GM18951 (cell line): ENCODE data around the gene SERPINB1.
"Not testable (repeated sequence)": the region's sequence is repeated elsewhere in the genome, so short reads cannot be mapped to it uniquely, and the experiment has no call there.

Source experiments
- POLR2A ChIP-seq: IDR thresholded peaks from 4 replicates; pipeline ENCODE4 v1.6.1; 2011; ENCODE audit warnings: mild to moderate bottlenecking; ENCODE audit not compliant: insufficient read length, insufficient read depth; ENCODE audit errors: extremely low read depth
- in situ Hi-C: fragments of 300-500 bp; cut with MboI; formaldehyde crosslinking; loops from one replicate; pipeline ENCODE4 v1.12.0; 2022; ENCODE audit warnings: low sequenced_read_pairs, mixed read lengths, inconsistent platforms; ENCODE audit not compliant: unreplicated experiment

Gene SERPINB1

GRCh38 chr6:2861060-2861821, 19.6 kb upstream of the SERPINB1 start:
- in situ Hi-C loops, result no loop called here
- no peak for TF ChIP-seq POLR2A

- in situ Hi-C loops, result not testable (repeated sequence)
Measured at GRCh38 chr6:2860706-2861059, 19.0 kb upstream of the SERPINB1 start.

GRCh38 chr6:2859798-2860705, 18.4 kb upstream of the SERPINB1 start:
- in situ Hi-C loops, result loop anchor here (10.0 kb wide), 1 partner anchor 55 kb away; no protein-coding TSS in a partner anchor

GRCh38 chr6:2859185-2859700, 17.6 kb upstream of the SERPINB1 start:
- in situ Hi-C loops, result loop anchor here (10.0 kb wide), 1 partner anchor 56 kb away; no protein-coding TSS in a partner anchor
- no peak for TF ChIP-seq POLR2A

GRCh38 chr6:2857580-2858337, 16.1 kb upstream of the SERPINB1 start:
- TF ChIP-seq POLR2A, result peak; percentile 63
- in situ Hi-C loops, result loop anchor here (10.0 kb wide), 1 partner anchor 57 kb away; no protein-coding TSS in a partner anchor

- TF ChIP-seq POLR2A, result no peak
- in situ Hi-C loops, result loop anchor here (10.0 kb wide), 1 partner anchor 58 kb away; no protein-coding TSS in a partner anchor
Measured at GRCh38 chr6:2857185-2857579, 15.5 kb upstream of the SERPINB1 start.

- in situ Hi-C loops, result loop anchor here (10.0 kb wide), 1 partner anchor 60 kb away; no protein-coding TSS in a partner anchor
- no peak for TF ChIP-seq POLR2A
Measured at GRCh38 chr6:2855061-2855519, 13.4 kb upstream of the SERPINB1 start.

- in situ Hi-C loops, result loop anchor here (10.0 kb wide), 1 partner anchor 60 kb away; no protein-coding TSS in a partner anchor
- peak; percentile 17 for TF ChIP-seq POLR2A
Measured at GRCh38 chr6:2854396-2854982, 12.8 kb upstream of the SERPINB1 start.

GRCh38 chr6:2853769-2854395, 12.2 kb upstream of the SERPINB1 start:
- no peak for TF ChIP-seq POLR2A
- in situ Hi-C loops, result loop anchor here (10.0 kb wide), 1 partner anchor 61 kb away; no protein-coding TSS in a partner anchor

- in situ Hi-C loops, result loop anchor here (10.0 kb wide), 1 partner anchor 61 kb away; no protein-coding TSS in a partner anchor
Measured at GRCh38 chr6:2853378-2853768, 11.7 kb upstream of the SERPINB1 start.

GRCh38 chr6:2852921-2853322, 11.3 kb upstream of the SERPINB1 start:
- no peak for TF ChIP-seq POLR2A
- in situ Hi-C loops, result loop anchor here (10.0 kb wide), 1 partner anchor 62 kb away; no protein-coding TSS in a partner anchor

- in situ Hi-C loops, result loop anchor here (10.0 kb wide), 1 partner anchor 62 kb away; no protein-coding TSS in a partner anchor
- TF ChIP-seq POLR2A, result no peak
Measured at GRCh38 chr6:2852514-2852855, 10.8 kb upstream of the SERPINB1 start.
